NB4 (cell line): ENCODE data around the gene GRIK1.

Experiments used
- POLR2A ChIP-seq: IDR thresholded peaks from 2 replicates; pipeline ENCODE4 v1.6.1; 2011; ENCODE audit warnings: mild to moderate bottlenecking; ENCODE audit not compliant: insufficient read length; ENCODE audit errors: extremely low read depth
- TF ChIP-seq, protein P1 (sequence below): IDR thresholded peaks from one replicate; pipeline ENCODE4 v1.5.1; 2012; ENCODE audit warnings: low read depth, low read length

DNA sequence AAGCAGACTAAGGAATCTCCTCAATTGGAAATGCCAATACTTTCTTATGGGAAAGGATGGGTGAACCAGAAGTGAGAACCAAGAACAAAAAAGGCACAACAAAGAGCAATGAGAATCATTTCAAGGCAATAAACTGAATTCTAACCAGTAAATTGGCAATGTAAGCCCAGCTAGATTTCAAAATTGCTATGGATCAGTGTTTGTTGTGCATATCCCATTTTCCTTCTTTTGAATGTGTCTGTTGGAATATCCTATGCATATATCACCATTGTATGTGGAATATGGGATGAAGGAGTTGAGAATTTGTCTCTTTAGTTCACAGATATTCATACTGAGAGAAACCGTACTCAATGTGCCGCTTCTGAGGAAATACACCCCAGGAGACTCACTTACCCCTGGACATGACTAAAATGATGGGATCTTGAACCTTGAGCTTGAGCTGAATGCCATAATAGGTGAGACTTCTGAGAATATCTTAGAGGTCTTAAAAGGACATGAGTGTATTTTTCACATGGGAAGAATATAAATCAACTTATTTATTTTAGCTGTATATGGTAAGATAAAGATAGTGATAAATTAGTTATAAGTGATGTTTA lies 425.0 kb downstream of the GRIK1 start:
- no peak for TF ChIP-seq POLR2A
- TF ChIP-seq, protein P1, sequence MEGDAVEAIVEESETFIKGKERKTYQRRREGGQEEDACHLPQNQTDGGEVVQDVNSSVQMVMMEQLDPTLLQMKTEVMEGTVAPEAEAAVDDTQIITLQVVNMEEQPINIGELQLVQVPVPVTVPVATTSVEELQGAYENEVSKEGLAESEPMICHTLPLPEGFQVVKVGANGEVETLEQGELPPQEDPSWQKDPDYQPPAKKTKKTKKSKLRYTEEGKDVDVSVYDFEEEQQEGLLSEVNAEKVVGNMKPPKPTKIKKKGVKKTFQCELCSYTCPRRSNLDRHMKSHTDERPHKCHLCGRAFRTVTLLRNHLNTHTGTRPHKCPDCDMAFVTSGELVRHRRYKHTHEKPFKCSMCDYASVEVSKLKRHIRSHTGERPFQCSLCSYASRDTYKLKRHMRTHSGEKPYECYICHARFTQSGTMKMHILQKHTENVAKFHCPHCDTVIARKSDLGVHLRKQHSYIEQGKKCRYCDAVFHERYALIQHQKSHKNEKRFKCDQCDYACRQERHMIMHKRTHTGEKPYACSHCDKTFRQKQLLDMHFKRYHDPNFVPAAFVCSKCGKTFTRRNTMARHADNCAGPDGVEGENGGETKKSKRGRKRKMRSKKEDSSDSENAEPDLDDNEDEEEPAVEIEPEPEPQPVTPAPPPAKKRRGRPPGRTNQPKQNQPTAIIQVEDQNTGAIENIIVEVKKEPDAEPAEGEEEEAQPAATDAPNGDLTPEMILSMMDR = no peak
